ENCODE data around the gene TUFM.
"Not testable (repeated sequence)": the region's sequence is repeated elsewhere in the genome, so short reads cannot be mapped to it uniquely, and the experiment has no call there.

Gene TUFM

DNA sequence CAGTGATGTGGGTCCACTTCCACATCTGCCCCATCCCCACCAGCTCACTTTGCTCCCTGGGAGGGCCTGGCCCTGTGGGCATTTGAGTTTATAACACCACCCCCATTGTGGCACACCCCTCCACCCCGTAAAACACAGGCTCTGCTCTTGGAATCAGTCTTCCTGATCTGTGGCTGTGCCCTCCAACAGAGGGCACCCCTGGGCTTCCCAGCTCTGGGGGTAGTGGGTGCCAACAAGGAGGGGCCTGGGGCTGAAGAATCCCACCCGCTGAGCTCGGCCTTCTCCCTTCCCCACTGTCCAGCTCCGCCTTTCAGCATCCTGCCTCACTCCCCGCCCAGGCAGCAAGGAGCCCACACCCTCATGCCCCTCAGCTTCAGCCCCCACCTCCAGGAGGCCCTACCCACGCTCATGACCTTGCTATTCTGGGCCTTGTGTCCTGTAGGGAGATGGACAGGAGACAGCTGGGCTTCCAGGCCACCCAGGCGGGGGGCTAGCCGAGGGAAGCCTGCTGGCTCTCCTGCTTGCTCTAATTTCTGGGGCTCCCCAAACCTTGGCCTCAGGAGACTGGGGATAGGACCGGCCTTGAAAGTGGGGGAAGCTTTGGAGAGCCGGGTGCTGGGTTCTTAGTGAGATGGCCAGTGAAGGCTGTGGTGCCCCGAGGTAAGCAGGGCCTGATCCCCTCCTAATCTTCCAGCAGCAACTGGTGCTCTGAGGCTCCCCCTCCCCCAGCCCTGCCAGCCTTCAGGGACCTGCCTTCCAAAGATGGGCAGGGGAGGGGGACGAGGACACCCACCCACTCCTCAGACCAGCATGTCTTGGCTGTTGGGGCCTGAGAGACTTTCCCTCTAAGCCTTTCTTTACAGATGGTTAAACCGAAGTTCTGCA lies 29.2 kb upstream of the TUFM start:
- no peak for DNase-seq

DNA sequence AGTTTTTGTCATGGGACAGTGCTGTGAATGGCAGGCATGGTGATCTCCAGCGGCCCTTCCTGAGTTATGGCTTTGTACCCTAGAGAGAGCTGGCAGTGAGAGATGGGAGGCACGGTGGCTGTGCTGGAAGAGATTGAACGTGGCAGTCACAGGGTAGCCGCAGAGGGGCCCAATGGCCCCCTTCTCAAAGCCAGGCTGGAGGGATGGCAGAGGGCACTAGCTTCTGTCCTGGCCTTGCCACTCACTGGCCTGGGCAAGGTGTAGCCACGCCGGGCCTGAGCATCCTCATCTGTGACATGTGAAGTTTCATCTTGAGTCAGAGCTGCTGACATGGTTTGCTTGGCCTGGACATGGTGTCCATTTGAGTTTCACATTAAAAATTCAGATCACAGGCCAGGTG lies 28.3 kb upstream of the TUFM start:
- no peak for DNase-seq

DNA sequence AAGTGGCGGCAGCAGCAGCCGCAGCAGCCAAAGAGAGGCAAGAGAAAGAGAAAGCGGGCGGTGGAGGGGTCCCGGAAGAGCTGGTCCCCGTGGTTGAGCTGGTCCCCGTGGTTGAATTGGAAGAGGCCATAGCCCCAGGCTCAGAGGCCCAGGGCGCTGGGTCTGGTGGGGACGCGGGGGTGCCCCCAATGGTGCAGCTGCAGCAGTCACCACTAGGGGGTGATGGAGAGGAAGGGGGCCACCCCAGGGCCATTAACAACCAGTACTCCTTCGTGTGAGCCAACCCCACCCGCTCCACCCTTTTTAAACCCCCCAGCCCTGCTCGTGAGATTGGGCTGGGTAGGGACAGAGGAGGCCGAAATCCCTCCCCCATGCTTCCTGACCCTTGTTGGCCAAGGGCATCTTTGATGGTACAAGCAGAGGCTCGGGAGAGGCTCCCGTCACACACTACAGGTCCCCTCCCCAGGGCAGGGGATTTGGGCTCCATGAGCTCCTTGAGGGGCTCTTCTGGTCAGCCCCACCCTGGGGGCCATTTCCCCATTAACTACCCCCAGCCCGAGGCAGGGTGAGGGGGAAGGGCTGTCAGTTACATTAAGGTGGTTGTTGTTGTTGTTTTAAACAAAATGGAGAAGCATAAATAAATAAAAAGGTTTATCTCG lies 27.5 kb upstream of the TUFM start:
- peak; percentile 31 for DNase-seq

DNA sequence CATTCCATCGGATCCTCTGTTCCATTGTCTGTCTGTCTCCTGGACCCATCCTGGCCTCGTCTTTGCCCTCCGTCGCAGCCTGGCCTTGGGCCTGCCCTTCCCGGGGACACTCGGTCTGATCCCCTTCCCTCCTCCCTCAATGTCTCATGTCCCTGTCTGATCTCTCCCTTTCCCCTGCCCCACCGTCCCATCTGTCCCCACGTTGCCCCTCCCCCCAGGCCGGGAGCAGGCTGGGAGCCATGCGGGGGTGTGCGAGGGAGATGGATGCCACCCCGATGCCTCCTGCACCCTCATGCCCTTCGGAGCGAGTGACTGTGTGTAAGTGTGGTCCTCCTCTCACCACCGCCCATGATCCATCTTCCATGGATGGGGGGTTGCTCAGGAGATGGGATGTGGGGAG lies 26.8 kb upstream of the TUFM start:
- DNase-seq: no peak

DNA sequence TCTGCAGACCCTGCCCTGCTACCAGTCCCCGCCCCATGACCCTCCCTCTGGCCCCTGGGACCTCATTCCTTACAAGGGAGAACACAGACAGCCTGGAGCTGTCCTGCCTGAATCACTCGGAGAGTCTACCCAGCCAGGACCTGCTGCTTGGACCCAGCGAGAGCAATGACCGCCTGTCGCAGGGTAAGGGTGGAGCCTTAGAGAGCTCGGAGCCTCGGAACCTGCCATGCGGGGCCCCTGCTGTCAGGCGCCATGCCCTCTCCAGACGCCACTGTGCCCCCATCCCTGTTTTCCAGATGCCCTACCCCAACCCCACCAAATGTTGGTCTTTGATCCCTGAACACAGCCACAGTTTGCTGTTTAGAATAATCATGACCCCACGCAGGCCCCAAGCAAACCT lies 23.1 kb upstream of the TUFM start:
- no peak for DNase-seq

DNA sequence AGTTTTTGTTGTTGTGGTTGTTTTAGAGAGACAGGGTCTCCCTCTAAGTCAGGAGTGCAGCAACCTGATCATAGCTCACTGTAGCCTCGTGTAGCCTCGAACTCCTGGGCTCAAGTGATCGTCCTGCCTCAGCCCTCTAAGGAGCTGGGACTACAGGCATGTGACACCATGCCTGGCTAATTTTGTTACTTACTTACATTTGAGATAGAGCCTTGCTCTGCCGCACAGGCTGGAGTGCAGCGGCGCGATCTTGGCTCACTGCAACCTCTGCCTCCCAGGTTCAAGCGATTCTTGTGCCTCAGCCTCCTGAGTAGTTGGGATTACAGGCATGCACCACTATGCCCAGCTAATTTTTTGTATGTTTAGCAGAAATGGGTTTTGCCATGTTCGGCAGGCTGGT lies 21.5 kb upstream of the TUFM start:
- not testable (repeated sequence) for DNase-seq

DNA sequence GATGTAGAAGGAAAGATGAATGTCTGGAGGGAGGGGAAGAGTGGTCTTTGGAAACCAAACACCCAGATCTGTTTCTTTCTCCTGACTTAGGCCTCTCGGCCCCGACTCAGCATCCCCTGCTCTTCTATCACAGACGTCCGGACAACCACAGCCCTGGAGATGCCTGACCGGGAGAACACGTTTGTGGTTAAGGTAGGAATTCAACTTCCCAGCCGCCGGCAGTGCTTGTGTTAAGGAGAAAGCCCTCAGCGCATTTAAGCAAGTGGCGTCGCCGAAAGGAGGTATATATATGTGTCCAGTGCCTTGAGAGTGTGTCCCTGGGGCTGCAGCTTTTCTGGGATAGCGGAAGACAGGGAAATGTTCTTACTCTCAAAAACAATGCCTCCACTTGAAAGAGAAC lies 21.1 kb upstream of the TUFM start:
- no peak for DNase-seq

DNA sequence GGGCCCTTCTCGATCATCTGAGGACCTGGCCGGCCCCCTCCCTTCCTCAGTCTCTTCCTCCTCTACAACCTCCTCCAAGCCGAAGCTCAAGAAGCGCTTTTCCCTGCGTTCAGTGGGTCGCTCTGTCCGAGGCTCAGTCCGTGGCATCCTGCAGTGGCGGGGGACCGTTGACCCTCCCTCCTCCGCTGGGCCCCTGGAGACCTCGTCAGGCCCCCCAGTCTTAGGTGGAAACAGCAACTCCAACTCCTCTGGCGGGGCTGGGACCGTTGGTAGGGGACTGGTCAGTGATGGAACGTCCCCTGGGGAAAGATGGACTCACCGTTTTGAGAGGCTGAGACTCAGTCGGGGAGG lies 20.3 kb upstream of the TUFM start:
- no peak for DNase-seq

DNA sequence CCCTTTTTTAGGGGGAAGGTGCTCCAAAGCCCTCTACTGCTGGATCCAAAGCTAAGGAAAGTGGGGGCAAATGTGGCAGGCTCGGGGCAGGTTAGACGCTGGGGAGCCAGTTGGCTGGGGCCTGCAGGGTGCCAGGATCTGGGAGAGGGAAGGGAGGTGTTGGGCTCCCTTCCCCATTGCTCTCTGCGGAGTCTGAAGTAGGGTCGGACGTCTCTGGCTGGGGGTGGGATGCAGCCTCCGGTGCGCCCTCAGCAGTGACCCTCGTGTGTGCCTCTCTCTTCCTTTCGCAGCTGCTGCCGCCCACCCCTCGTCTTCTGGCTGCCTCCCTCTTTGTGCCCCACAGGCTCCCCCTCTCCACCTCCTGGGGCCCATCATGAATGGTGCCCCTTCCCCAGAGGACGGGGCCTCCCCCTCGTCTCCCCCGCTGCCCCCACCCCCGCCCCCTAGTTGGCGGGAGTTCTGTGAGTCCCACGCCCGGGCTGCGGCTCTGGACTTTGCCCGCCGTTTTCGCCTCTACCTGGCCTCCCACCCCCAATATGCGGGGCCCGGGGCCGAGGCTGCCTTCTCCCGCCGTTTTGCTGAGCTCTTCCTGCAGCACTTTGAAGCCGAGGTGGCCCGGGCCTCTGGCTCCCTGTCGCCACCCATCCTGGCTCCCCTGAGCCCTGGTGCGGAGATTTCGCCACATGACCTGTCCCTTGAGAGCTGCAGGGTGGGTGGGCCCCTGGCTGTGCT lies 19.7 kb upstream of the TUFM start:
- no peak for DNase-seq

DNA sequence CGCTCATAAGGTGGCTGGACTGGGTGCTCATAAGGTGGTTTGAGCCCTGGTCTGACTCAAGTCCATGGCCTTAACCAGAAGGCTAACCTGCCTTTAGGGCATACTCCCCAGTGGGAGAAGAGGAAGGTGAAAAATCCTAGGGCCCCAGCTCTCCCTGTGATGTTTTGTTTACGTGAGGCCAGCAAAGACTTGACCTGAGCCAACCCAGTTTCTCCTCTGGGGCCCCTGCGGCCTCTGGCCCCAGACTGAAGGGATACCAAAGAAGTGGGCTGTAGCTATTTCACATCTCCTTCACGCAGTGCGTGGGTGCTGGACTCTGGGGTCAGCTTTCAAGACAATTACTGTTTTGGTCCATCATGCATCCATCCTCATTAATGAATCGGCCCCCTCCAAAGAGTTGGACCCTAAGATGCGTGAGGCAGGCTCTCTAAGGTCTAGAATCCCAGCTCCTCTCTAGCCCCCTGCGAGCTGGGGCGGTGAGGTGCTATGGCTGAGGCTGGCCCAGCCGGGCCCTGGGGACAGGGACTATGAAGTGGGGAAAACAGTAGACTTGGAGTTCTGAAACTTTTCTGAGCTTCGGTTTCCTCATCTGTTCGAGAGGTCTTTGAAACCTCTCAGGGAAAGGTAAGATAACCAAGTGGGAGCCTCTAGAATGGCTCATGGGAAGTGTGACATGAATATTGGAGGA lies 19.0 kb upstream of the TUFM start:
- no peak for DNase-seq

DNA sequence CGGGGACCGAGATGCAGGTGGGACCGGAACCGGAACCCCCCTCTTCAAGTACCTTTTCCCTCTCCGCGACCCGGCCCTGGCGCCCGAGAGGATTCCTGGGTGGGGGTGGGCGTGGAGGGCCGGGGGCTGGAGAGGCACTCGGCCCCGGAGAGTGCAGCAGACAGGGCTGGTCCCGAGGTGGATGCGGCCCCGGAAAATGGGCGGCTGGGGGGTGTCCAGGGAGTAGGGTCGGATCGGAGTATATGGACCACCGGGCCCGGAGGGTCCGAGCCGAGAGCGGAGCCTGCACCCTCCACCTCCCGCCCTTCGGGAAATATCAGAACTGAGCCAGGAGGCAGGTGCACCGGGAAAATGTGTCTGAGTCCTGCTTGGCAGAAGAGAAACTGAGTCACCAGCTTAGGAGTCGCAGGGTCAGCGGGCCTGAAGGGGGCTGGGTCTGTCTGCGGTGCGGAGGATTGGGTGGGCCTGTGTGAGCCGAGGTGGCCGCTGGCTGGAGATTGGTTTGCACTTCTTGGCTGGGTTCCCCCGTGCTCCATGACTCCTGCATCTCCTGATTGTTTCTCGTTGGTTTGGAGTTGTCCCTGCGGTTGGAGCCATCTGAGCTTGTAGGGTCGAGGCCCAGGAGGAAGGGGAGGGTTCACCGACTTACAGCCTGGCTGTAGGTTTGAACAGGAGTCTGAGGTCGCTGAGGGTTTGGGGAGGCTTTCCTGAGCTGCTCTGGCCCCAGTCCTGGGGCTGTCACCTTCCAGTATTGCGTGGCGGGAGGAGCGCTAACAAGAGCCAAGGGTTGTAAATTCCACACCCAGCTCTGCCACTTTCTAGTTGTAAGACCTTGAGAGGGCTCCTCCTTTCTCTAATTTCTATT lies 18.0 kb upstream of the TUFM start:
- DNase-seq: no peak

DNA sequence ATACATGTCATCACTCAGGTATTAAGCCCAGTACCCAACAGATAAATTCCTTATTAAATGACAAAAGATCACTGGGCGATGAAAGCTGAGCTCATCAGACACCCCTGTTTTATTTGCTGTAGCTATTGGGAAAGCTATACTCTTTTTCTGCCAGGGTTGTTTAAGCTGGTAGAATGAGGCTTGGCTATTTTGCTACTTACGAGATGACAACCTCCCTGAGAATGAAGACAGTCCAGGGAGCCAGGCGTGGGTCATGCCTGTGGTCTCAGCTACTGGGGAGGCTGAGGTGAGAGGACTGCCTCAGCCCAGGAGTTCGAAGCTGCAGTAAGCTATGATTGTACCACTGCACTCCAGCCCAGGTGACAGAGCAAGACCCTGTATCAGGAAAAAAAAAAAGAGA lies 13.2 kb upstream of the TUFM start:
- DNase-seq: no peak

DNA sequence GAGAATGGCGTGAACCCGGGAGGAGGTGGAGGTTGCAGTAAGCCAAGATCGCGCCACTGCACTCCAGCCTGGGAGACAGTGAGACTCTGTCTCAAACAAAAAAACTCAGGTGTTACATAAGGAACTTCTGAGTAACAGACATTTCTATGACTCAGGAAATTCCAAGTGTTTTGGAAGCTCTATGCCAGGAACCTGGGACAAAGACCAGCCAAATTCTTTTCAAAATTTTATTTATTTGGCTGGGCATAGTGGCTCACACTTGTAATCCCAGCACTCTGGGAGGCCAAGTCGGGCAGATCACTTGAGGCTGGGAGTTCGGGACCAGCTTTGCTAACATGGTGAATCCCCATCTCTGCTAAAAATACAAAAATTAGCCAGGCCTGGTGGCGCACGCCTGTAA lies 12.3 kb upstream of the TUFM start:
- no peak for DNase-seq

DNA sequence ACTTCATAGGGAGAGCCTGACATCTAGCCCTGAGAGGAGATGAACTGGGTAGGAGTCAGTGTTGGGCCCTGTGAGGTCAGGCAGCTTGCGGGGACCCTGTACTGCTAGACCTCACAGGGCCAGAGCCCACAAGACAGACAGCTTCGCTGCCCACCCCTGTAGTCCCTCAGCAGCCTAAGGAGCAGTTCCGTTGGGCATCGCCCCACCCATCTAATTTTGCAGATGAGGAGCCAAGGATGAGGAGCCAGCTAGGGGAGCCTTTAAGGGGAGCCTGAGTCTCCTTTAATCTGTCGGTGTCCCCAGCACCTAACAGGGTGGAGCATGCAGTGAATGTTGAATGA lies 755 bp upstream of the TUFM start:
- DNase-seq: no peak

DNA sequence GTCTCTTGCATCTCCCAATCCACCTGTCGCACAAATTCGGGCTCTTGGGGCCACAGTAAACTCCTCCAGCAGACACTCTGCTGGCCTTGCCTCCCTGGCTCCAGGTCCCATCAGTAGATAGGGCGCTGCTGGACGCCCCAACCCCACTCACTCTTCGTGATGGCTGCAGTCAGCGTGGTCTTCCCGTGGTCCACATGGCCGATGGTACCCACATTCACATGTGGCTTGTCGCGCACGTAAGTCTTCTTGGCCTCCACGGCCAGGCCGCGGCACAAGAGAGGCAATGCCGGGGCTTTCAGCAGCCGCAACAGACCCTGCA lies 428 bp downstream of the TUFM start:
- DNase-seq: no peak

DNA sequence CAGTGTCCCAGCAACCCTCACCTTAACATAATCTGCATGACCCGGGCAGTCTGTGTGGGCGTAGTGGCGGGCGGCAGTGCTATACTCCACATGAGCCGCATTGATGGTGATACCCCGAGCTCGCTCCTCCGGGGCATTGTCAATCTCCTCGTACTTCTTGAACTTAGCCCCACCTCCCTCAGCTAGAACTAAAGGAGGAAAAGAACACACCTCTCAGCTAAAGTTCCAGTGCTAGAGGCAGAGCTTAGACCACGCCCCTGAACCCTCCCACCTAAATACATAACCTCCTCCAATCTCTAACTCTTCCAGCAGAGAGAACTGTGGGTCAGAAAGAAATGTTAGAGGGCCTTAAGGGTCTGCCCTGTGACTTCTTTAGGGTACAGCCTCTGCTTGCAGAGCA lies 855 bp downstream of the TUFM start:
- DNase-seq: no peak

DNA sequence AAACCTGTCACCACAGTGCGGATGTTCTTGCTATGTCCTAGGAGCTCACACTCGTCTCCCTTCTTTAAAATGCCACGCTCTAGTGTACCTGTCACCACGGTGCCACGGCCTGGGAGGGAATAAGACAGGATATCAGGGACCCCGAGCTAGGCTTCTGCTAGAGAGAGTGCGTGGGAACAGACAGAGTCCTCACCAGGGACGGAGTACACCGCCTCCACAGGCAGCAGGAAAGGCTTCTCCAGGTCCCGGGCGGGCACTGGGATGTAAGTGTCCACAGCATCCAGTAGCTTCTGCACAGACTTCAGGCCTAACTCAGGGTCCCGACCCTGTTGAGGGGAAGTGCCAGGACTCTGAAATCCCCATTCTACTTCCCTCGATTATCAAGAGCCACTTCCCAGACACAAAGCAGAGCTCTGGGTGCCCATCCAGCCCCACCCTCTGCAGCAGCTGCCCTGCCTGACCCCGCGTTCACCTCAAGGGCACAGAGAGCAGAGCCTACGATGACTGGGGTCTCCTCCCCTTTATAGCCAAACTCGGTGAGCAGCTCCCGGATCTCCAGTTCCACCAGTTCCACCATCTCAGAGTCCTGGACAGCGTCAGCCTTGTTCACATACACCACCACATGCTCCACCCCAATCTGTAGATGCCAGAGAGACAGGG lies 1.8 kb downstream of the TUFM start:
- no peak for DNase-seq

DNA sequence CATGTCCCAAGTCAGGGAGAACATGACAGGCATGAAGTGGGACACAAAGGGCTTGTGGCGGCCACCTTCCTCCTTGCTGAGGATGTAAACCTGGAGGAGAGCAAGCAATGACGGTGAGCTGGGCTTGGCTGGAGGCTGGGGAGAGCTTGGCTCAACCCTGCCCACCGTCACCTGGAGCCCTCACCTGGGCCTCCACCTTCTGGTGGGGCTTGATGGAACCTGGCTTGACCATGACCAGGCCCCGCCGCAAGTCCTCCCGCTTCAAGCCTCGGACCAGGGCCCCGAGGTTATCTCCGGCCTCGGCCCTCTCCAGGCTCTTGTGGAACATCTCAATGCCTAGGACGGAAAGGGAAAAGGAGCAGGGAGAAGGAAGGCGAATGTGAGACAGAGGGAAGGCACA lies 2.4 kb downstream of the TUFM start:
- DNase-seq: no peak

DNA sequence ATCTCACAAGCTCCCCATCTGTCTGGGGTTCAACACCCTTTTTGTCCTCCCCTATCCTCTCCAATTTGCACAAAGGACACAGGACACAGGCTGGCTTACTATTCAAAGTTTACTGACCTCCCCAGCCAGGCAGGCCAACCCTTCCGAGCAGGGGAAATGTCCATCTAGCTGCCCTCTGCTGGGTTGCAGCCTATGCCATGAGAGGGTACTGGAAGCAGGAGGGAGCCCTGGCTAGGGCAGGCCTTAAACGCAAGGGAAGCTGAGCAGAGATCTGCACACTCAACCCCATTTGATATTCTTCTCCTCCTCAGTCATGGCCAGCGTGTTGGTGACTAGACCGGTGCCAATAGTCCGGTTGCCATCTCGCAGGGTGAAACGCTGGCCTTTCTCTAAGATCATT lies 3.5 kb downstream of the TUFM start:
- DNase-seq: no peak

DNA sequence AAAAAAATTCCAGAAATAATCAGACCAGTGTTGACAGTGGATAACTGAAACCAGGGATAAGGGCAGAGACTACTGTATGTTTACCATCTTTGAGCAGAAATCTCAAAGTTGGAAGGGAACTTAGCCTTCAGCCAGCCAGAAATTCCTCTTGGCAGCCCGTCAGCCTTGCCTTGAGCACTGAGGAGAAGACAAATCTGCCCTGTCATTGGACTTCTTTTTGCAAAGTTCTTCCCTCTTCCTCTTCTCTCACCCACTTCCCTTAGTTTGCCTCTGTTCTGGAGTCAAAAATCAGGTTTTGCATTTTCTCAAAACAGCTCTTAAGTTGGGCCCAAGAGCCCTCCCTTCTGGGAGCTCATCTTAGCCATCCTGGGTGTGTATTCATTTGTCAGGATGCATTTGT lies 6.2 kb downstream of the TUFM start:
- no peak for DNase-seq

DNA sequence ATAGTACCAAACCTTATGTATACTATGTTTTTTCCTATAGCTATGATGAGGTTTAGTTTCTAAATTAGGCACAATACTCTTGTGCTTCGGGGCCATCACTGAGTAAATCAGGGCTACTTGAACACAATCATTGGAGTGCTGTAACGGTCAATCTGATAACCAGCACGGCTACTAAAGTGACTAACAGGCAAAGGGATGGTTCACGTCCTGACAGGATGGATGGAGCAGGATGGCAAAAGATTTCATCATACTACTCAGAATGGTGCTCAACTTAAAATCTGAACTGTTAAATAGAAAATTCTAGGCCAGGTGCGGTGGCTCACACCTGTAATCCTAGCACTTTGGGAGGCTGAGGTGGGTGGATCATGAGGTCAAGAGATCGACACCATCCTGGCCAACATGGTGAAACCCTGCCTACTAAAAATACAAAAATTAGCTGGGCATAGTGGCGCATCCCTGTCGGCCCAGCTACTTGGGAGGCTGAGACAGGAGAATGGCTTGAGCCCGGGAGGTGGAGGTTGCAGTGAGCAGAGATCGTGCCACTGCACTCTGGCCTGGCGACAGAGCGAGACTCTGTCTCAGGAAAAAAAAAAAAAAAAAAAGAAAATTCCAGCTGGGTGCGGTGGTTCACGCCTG lies 7.0 kb downstream of the TUFM start:
- DNase-seq: no peak

DNA sequence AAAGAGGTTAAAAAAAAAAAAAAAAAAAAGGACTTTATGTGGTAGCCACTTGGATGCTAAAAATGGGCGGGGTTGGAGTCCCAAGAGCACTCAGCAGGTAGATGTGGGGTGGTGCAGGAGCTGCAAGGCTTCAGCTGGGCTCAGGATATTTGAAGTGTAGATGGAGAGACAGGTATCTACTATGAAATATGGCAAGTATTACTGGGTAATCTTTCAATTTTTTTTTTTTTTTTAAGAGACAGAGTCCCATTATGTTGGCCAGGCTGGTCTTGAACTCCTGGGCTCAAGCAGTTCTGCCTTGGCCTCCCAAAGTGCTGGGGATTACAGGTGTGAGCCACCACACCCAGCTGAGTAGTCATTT lies 7.6 kb downstream of the TUFM start:
- no peak for DNase-seq
